ENCODE results near the gene ATXN8OS. TPM values are rescaled to one million over a fixed set of nuclear protein-coding genes. Genes with fewer than 3 reads are reported as not detected.

ATXN8OS gene
- total RNA-seq (2022; extraction: Qiagen RNA extraction): not detected in 5 replicates

DNA sequence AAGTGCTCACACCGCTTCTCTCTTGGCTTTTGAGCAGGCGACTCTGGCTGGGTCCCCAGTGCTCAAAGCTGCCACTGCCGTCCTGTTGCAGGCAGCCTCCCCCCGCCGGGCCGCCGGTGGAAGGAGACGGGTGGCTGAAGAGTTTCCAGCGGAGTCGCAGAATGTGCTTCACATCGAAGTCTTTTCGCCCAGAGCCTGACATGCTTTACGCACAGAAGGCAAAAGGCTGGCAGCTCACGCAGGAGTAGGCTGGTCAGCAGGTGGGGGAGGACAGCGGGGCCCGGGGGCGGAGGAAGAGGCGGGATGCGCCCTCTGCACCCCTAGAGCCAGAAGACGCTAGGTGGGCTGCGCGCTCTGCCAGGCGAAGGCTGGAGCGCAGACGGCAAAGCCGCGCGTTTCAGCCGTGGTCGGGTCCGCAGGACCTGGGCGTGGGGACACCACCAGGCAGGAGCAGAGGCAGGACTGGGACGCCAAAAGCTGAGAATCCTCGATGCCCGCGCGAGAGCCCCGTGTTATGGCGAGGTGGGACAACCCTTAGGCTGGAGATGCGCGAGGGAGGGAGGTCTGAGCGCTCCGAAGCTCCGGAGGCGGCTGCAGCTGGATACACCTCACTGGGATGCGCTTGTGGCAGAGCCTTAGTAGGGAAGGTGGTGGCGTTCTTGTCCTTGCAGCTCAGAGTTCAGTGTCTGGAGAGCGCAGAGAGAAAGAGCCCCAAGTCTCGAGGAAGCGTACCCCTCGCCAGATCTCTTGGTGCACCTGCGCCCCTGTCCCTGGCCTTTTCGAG is at the start of gene ATXN8OS:
ATXN8OS (plus strand) TSS at position 329 of the 784 bp plus-strand sequence.

DNA sequence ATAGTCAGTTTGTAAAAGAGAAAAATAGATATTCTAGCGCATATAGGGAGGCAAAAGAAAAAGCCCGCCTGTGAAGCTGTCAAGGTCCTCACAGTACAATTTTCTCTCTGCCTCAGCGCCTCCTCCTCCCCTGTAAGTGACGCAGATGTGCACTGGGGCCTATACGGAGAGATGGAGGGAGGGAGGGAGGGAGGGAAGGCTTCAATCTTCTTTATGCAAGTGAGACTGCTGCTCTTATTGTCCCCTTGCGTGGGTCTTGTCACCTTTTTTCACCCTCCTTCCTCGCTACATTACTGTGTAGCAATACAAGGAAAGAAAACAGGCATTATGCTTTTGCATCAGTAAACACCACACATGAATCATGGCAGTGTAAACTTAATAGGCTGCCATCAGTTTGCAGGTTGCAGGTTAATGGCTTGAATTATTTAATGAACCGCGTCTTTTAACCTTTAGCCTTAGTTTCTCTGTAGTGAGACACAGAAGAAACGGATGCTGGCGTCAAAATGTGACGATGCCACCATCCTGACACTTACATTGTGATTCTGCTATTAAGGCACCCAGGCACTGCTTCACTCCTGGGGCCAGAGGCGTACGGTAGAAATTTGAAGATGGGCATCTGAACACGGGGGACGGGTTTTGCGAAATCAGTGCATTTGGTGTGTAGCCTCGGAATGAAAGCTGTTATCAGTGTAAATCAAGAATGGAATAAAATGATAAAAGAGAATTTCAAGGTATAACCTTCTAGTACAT is 905 bp downstream of the ATXN8OS start, which contains the start of gene KLHL1:
KLHL1 (minus strand) TSS at position 97 of the 750 bp plus-strand sequence. CDS start 753 bp downstream, outside the sequence.

Other genes starting within 250 kb of the ATXN8OS start
- not detected in 5 replicates for gene KLHL1, start 626 bp downstream of the ATXN8OS start, total RNA-seq (2022; extraction: Qiagen RNA extraction)

Measured in A549 treated with Mapracorat at 1 μM for 4 hours (cell line).